LNCaP clone FGC (cell line): ENCODE measurements around the gene MPIG6B.

Experiments
- DNase-seq: peaks from one replicate; pipeline ENCODE4 v3.0.0-alpha.2; 2011; ENCODE audit warnings: low read depth
- H3K4me3 ChIP-seq: 2 replicates; pipeline ENCODE4 v1.5.1; 2011; ENCODE audit warnings: mild to moderate bottlenecking, low read depth, low read length, control low read depth
- TF ChIP-seq, protein P1 (sequence below): IDR thresholded peaks from 2 replicates; pipeline ENCODE4 v1.5.1; 2012; ENCODE audit warnings: mild to moderate bottlenecking; ENCODE audit not compliant: control insufficient read depth, insufficient read depth; ENCODE audit errors: extremely low read depth

Gene MPIG6B

DNA sequence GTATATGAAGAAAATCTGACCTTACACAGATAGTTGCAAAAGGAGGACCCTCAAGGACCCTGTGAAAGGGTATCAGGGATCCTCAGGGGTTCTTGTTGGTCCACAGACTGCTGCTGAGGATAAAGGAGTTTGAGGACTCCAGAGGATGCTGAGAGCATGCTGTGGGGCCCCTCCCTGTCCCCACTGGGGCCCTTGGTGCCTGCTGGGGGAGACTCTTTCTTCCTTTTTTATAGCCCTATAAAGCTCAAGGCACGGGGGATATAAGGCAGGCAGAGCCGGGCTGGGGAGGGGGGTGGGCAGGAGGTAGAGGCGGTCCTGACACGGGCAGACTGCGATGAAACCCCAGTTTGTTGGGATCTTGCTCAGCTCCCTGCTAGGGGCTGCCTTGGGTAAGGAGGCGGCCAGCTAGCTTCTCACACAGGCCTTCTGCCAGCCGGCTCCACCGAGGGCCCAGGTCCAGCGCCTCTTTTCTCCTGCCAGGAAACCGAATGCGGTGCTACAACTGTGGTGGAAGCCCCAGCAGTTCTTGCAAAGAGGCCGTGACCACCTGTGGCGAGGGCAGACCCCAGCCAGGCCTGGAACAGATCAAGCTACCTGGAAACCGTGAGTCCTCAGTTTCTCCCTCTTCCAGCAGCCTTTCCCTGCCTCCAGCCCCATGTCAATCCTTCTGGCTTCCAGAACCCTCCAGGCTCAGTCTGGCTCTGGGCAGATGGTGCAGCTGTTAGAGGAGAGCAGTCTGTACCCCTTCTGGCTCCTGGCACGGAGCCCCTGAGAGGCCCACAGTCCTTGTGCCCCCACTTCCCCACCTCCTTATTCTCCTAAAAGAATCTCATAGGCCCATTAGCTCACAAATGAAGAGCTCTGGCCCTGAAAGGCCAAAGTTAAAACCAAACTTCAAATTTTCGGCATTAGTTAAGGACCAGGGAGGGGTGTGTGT is 7.9 kb upstream of the MPIG6B start, which contains the start of gene LY6G6D:
Gene LY6G6D, plus strand, starts transcription at position 327 of the 937 bp plus-strand sequence. Its CDS starts 8 bp downstream, at position 335.
- H3K4me3 ChIP-seq: no peak within 1 kb of the TSS
- no peak for DNase-seq
- TF ChIP-seq, protein P1, sequence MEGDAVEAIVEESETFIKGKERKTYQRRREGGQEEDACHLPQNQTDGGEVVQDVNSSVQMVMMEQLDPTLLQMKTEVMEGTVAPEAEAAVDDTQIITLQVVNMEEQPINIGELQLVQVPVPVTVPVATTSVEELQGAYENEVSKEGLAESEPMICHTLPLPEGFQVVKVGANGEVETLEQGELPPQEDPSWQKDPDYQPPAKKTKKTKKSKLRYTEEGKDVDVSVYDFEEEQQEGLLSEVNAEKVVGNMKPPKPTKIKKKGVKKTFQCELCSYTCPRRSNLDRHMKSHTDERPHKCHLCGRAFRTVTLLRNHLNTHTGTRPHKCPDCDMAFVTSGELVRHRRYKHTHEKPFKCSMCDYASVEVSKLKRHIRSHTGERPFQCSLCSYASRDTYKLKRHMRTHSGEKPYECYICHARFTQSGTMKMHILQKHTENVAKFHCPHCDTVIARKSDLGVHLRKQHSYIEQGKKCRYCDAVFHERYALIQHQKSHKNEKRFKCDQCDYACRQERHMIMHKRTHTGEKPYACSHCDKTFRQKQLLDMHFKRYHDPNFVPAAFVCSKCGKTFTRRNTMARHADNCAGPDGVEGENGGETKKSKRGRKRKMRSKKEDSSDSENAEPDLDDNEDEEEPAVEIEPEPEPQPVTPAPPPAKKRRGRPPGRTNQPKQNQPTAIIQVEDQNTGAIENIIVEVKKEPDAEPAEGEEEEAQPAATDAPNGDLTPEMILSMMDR: no peak

DNA sequence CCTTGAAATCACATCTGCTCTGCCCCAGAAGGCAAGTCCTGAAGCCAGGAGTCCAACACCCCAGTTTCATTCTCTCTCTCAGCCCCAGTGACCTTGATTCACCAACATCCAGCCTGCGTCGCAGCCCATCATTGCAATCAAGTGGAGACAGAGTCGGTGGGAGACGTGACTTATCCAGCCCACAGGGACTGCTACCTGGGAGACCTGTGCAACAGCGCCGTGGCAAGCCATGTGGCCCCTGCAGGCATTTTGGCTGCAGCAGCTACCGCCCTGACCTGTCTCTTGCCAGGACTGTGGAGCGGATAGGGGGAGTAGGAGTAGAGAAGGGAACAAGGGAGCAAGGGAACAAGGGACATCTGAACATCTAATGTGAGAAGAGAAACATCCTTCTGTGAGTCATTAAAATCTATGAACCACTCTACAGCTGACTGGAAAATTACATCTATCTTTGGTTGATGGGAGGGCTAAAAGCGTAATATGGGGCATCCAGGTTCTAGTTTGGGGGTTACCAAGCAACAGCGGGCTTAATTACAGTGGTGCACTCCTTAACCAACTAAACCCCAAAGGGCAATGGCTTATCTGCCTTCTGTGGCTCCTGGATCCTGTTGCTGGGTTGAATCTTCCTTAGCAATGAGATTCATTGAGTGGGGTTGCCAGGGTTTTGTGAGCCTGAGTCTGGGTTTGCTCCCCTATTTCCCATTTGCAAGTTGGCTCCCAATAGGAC is 5.5 kb upstream of the MPIG6B start:
- no peak for DNase-seq
- TF ChIP-seq, protein P1: no peak
- no peak overlapping the region for H3K4me3 ChIP-seq

DNA sequence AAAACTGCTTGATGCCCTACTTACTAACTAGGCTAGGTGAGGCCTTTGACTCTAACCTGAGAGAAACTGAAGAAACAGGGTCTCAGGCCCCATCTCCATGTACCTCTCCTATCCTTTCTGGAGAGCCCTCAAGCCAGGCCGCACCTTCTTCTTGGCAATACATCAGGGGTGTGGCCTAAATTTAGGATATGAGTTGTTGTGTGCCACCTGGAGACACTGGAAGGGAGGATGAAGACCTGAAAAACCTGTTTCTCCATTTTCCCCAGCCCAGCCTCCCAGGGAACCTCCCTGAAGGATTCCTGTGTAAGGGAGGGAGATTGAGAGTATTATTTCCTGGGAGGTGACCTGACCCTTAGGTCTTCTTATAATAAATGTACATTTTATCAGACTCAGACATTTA is 4.9 kb upstream of the MPIG6B start:
- H3K4me3 ChIP-seq: peak overlapping the region; percentile 43
- TF ChIP-seq, protein P1: no peak
- peak; percentile 95 for DNase-seq

DNA sequence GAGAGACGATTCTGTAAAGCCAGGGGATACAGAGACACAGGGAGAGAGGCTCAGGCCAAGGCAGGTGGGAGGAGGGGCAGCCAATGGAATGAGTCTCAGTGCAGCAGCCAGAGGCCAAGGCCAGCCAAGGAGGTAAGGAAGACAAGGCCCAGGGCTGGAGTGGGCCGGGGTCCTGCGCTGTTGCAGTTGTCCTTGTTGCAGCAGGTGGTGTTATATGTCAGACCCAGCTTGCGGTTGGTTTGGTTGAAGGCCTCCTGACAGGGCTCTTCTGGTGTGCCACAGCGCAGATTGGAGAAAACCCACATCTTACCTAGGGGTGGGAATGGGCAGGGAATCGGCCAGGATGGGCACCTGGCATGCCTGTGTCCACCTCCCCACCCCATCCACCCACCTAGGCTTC is 4.2 kb upstream of the MPIG6B start:
- H3K4me3 ChIP-seq: peak overlapping the region; percentile 43
- TF ChIP-seq, protein P1: no peak
- DNase-seq: no peak

DNA sequence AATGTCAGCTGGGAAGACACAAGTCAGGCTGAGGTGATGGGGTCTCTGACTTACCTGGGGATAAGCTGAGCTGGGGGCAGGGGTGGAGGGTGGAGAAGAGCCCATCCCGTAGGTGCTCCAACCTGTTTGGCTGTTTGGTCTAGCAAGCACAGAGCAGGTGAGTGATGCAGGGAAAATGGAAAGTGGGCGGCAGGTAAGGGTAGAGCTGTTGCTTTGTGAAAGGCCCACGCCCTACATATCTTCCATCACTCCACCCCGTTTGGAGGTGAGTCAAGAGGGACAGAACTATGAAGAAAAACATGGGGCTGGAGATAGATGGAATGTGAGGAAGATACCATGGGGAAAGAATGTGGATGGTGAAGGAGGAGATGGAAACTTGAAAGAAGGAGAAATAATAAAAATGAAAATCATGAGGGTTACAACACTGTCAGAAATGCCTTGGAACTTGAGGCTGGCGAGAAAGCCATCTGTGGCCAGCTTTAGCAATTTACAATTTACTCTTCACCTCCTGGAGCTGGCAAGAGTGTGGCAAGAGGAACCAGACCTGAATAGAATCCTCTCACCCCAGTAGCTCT is 2.9 kb upstream of the MPIG6B start:
- TF ChIP-seq, protein P1: no peak
- DNase-seq: no peak
- no peak overlapping the region for H3K4me3 ChIP-seq

DNA sequence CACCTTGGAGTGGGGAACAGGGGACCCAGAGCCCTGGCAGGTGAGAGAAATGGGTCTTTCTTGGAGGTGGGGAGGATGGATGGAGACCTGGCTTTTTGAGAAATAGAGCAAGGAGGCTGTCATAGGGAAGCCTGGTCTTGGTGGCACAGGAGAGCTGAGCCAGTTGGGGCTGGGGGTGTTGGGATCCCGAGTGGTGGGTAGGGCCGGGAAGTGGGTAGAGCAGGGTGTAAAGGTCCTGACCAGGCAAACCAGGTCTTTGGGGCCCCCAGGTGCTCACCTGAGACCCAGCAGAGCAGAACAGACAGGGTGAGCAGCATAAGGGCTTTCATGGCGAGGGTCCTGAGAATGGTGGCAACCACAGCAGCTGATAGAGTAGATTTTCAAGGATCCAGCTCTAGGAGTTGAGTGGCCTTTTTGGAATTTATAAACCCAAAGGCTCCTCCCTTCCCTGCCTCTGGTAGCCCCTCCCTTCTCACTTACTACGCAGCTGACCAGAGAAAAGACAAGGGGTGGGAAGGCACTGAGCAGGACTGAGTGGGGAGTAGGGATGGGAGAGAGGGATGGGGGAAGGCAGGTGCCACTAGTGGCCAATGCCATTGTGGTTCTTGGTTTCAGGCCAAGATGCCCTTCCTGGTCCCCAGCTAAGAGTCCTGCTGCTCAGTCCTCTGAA is 1.7 kb upstream of the MPIG6B start, which contains the start of gene LY6G6C:
Gene LY6G6C, minus strand, starts transcription at position 396 of the 670 bp plus-strand sequence. Its CDS starts 67 bp downstream, at position 329.
- no peak within 1 kb of the TSS for H3K4me3 ChIP-seq
- TF ChIP-seq, protein P1: no peak
- no peak for DNase-seq
